ENCODE data around the gene DKK2. TPM values are rescaled to one million over a fixed set of nuclear protein-coding genes. Genes with fewer than 3 reads are reported as not detected.

Gene DKK2
- total RNA-seq, 1 experiment from 2014 or later: not detected

DNA sequence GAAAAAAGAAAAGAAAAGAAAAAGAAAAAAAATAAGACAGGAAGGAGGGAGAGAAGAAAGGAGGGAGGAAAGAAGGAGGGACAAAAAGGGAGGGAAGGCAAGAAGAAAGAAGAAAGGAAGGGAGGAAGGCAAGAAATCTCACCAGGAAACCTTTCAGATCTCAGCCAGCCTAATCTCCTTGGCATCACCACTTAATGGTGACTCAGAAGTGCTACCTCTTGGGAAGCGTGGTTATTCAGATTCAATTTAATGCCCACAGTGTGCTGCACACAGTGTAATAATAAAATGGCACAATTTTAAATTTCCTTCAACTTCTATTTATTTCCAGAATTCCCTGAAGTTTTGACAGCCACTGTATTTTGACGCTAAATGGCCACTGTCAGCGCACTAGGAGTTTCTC is 50.3 kb downstream of the DKK2 start:
- no peak overlapping the region for H3K27ac Mint-ChIP-seq (ENCODE audit: unreplicated experiment)
- no peaks in the 10 kb centered on the region for H3K4me1 Mint-ChIP-seq (ENCODE audit: low read depth, unreplicated experiment)
- no peaks in the 10 kb centered on the region for H3K36me3 Mint-ChIP-seq (ENCODE audit: insufficient read depth, unreplicated experiment)
- intact Hi-C loops (cut with micrococcal nuclease; ENCODE audit: unreplicated experiment): no loop called here
- H3K4me3 Mint-ChIP-seq (ENCODE audit: low read depth, unreplicated experiment): no peak overlapping the region
- BruUV-seq (replicated peaks): no TSS peak
- no peak for DNase-seq
- H3K27me3 Mint-ChIP-seq (ENCODE audit: unreplicated experiment): no peaks in the 10 kb centered on the region
- no peaks in the 10 kb centered on the region for H3K9me3 Mint-ChIP-seq (ENCODE audit: low read depth, unreplicated experiment)
- TF ChIP-seq CTCF (IDR thresholded peaks at IDR 0.05; ENCODE audit: unreplicated experiment): no peak
- CTCF ChIA-PET: no interaction called here

DNA sequence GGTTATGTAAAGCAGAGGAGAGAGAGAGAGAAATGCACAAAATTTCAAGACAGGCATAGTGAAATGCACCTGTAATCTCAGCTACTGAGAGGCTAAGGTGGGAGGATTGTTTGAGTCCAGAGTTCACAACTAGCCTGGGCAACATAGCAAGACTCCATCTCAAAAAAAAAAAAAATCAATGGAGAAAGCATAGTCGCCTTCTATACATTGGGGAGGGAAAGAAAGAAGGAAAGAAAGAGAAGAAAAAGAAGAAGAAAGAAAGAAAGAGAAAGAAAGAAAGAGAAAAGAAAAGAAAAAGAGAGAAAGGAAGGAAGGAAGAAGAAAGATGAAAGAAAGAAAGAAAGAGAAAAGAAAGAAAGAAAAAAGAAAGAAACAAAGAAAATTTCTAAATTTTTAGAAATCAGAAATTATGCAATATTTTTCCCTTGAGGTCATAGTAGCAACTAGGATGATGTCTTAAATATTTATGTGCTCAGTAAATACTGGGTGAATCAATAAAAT is 53.4 kb downstream of the DKK2 start:
- no peaks in the 10 kb centered on the region for H3K9me3 Mint-ChIP-seq (ENCODE audit: low read depth, unreplicated experiment)
- H3K27ac Mint-ChIP-seq (ENCODE audit: unreplicated experiment): no peak overlapping the region
- TF ChIP-seq CTCF (IDR thresholded peaks at IDR 0.05; ENCODE audit: unreplicated experiment): no peak
- no peaks in the 10 kb centered on the region for H3K36me3 Mint-ChIP-seq (ENCODE audit: insufficient read depth, unreplicated experiment)
- intact Hi-C loops (cut with micrococcal nuclease; ENCODE audit: unreplicated experiment): no loop called here
- CTCF ChIA-PET: no interaction called here
- H3K27me3 Mint-ChIP-seq (ENCODE audit: unreplicated experiment): no peaks in the 10 kb centered on the region
- BruUV-seq (replicated peaks): no TSS peak
- no peak overlapping the region for H3K4me3 Mint-ChIP-seq (ENCODE audit: low read depth, unreplicated experiment)
- DNase-seq: no peak
- H3K4me1 Mint-ChIP-seq (ENCODE audit: low read depth, unreplicated experiment): no peaks in the 10 kb centered on the region

GRCh38 chr4:106981431-106981830 is 54.7 kb downstream of the DKK2 start:
- H3K4me3 Mint-ChIP-seq (ENCODE audit: low read depth, unreplicated experiment): no peak overlapping the region
- H3K4me1 Mint-ChIP-seq (ENCODE audit: low read depth, unreplicated experiment): no peaks in the 10 kb centered on the region
- no peak for TF ChIP-seq CTCF (IDR thresholded peaks at IDR 0.05; ENCODE audit: unreplicated experiment)
- CTCF ChIA-PET: no interaction called here
- intact Hi-C loops (cut with micrococcal nuclease; ENCODE audit: unreplicated experiment): no loop called here
- BruUV-seq (replicated peaks): no TSS peak
- no peaks in the 10 kb centered on the region for H3K9me3 Mint-ChIP-seq (ENCODE audit: low read depth, unreplicated experiment)
- no peaks in the 10 kb centered on the region for H3K27me3 Mint-ChIP-seq (ENCODE audit: unreplicated experiment)
- H3K36me3 Mint-ChIP-seq (ENCODE audit: insufficient read depth, unreplicated experiment): no peaks in the 10 kb centered on the region
- no peak for DNase-seq
- H3K27ac Mint-ChIP-seq (ENCODE audit: unreplicated experiment): no peak overlapping the region

- BruUV-seq (replicated peaks): no TSS peak
Measured at GRCh38 chr4:106979476-106979875, 56.6 kb downstream of the DKK2 start.

More at GRCh38 chr4:106979476-106979875, 56.6 kb downstream of the DKK2 start:
- intact Hi-C loops (cut with micrococcal nuclease; ENCODE audit: unreplicated experiment): no loop called here
- H3K36me3 Mint-ChIP-seq (ENCODE audit: insufficient read depth, unreplicated experiment): no peaks in the 10 kb centered on the region
- no peaks in the 10 kb centered on the region for H3K27me3 Mint-ChIP-seq (ENCODE audit: unreplicated experiment)
- no peaks in the 10 kb centered on the region for H3K9me3 Mint-ChIP-seq (ENCODE audit: low read depth, unreplicated experiment)
- no peak overlapping the region for H3K27ac Mint-ChIP-seq (ENCODE audit: unreplicated experiment)
- H3K4me1 Mint-ChIP-seq (ENCODE audit: low read depth, unreplicated experiment): no peaks in the 10 kb centered on the region
- TF ChIP-seq CTCF (IDR thresholded peaks at IDR 0.05; ENCODE audit: unreplicated experiment): no peak
- CTCF ChIA-PET: no interaction called here
- no peak overlapping the region for H3K4me3 Mint-ChIP-seq (ENCODE audit: low read depth, unreplicated experiment)
- DNase-seq: no peak
